Activated CD4-positive, alpha-beta T cell treated with anti-CD3 and anti-CD28 coated beads, Interleukin-10, Interleukin-2, amounts not matched to agents 100 ng/mL and 50 ng/mL, durations not matched to agents 16 hours and 8 hours (primary cell): ENCODE measurements around the gene KIRREL3.

Experiments
- DNase-seq: peaks from one replicate; pipeline ENCODE4 v3.0.0-alpha.2; 2020

KIRREL3 gene

GRCh38 chr11:126863294-126863997 lies 137.1 kb downstream of the KIRREL3 start:
- no peak for DNase-seq

DNA sequence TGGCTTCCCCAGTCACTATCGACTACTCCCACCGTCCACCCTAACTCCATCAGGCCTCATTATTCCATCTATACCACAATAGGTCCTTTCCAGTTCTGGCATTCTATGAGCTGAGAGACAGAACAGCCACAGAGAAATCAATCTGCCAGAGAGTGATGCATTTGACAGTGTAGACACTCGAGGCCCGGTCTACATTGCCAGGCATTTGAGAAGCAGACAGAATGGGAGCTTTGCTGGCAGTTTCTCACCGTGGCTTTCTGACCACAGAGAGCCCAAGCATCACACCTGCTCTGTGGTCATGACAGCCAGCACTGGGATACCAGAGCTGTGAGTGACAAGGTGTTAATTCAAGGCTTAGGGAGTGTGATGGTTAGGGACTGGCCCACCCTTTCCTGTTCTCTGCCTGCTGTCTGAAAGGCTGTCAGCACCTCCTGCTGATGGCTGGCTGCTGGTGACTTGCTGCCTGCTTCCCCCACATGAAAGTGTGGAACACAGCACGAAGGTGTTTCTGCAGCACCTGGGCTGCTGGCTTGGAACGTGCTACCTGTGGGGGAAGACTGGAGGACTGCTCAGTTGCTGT lies 137.8 kb downstream of the KIRREL3 start:
- no peak for DNase-seq

DNA sequence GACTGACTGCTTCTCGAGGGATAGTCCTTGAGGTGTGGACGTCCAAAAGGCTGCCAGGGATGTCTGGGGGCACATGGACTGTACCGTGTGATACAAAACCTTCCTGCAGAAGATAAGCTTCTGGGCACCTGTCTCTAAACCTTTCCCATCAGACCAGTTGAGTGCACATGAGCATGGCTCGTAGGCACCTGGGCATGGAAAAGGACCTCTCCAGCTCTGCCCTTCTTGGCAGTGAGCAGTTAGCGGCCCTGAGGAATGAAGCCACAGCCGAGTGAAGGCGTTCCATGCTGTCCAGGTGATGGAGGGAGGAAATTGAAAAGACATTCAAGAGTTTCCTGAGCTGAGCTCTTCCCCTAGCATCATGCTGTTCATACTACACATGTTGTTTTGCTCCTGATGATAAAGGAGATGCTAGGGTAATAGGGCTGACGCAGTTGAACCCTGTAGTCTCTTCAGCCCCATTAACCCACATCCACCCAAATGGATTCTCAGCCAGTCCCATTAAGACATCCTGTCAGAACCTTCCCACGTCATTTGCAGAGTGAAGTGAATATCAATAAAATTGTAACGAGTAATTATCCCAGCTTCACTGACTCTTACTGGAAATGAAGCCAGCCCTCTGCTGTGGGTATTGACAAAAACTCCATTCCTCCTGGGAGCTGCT lies 138.6 kb downstream of the KIRREL3 start:
- DNase-seq = no peak

- DNase-seq = no peak
These were observed 142.4 kb downstream of the KIRREL3 start for GRCh38 chr11:126857860-126858808.

GRCh38 chr11:126855536-126855935 lies 145.0 kb downstream of the KIRREL3 start:
- DNase-seq = no peak

DNA sequence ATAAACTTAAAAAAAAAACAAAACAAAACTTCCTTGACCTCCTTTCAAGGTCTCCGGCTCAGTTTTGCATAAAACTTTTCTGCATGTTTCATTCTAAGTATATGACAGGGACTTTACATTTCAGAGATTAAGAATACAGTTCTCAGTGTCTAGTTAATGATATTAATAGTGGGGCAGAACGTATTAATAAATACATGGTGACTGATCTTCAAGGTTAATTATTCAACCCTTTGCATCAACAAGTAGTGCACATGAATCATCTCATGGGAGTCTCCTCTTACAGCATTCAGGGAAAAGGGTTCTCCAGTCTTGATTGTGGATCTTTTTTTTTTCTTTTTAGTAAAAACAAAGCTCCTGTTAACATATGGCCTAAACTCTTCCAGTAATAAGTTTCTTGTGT lies 146.8 kb downstream of the KIRREL3 start:
- DNase-seq = no peak

DNA sequence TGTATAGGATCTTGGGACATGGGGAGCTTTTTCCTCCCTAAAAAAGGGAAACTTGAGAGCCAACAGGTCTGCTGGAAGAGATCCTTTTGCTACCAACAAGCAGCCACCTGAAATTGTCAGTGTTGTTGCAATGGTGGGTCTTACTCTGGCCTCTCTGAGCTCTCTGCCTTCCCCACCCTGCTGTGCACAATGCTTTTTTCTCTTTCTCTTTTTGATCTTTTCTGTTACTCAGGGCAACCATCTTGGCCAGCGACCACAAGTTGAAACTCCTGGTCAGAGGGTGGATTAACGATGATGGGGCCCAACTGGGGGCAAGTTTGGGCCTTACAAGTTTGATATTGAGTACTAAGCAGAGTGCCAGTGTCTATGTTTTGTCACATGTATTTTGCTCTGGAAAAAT lies 155.8 kb downstream of the KIRREL3 start:
- DNase-seq = no peak

- no peak for DNase-seq
These were observed 157.5 kb downstream of the KIRREL3 start for GRCh38 chr11:126843096-126843495.

- DNase-seq = no peak
These were observed 158.6 kb downstream of the KIRREL3 start for GRCh38 chr11:126841999-126842398.

- DNase-seq = no peak
These were observed 159.6 kb downstream of the KIRREL3 start for GRCh38 chr11:126840975-126841374.

DNA sequence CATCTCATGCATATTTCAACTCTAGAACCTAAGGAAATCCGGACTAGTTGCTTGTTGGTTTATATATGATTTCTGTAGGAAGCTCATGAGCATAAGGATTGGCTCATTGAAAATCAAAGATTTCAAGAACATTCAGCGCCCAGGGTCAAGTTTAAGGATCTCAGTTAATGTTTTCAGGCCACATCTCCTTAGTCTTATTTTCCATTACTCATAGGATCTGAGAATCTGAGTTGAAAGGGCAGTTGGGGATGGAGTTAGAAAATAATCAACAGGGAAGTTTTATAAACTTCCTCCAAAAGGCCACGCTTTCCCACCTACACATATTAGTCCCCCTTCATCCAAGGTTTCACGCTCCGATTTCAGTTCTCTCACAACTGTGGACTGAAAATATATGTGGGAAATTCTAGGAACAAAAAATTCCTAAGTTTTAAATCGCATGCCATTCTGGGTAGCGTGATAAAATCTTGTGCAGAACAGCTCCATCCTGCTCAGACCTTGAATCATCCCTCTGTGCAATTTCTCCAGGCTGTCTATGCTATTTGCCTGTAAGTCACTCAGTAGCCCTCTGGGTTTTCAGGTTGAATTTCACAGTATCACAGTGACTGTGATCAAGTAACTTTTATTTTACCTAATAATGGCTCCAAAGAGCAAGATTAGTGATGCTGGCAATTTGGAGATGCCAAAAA lies 160.2 kb downstream of the KIRREL3 start:
- no peak for DNase-seq

DNA sequence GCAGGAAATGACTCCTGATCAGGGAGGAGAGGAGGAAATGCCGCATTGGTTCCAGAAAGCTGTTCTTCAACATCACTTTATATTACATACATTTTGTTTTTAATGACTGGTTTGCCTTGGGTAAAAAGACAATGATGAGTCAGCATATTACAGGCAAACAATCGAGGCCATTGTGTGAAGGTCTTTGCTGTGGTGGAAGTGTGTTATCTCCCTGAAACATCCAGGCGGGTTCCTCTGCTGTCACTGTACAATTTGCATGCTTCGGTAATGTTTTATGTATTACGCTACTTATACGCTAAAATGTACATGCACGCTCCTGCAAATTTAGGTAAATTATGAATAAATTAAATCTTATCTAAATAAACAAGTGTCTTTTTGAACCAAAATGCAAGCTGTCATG lies 161.1 kb downstream of the KIRREL3 start:
- no peak for DNase-seq

GRCh38 chr11:126838779-126839178 lies 161.8 kb downstream of the KIRREL3 start:
- DNase-seq = no peak

GRCh38 chr11:126837581-126837980 lies 163.0 kb downstream of the KIRREL3 start:
- DNase-seq = no peak

DNA sequence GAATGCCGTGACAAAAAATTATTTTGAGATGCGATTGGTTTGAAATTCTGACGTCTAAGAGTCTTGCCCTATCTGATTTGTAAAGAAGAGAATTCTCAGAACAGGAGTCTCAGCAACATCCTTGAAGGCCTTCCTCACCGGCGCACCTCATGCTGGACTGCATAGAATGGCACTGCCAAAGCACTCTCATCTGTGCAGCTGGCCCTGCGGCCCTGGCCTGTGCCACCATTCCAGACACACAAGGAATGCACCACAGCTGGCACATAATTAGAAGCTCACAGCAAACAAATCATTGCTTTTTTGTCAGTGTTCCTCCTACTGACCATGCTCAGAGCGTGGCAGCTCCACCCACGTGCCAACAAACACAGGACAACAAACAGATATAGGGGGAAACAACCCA lies 166.0 kb downstream of the KIRREL3 start:
- no peak for DNase-seq

DNA sequence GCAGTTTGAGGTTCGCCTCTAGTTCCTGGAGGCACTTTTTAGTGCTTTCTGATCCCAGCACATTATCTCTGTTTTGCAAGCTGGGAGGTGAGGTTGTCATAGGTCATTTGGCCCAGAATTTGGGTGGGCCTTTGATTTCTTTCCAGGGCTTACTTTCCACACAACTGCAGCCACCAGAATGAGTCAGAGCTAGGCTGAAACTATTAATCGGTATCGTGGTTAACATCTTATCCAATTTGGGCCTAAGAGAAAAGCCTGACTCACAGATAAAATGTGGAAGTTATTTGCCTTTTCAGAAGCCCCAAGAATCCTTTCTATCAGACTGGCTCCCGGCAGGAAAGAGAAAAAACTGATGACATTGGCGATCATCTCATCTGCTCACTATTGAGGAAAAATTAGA lies 166.4 kb downstream of the KIRREL3 start:
- no peak for DNase-seq

- DNase-seq = no peak
These were observed 167.5 kb downstream of the KIRREL3 start for GRCh38 chr11:126833065-126833464.

- DNase-seq = no peak
These were observed 168.2 kb downstream of the KIRREL3 start for GRCh38 chr11:126832387-126832786.

DNA sequence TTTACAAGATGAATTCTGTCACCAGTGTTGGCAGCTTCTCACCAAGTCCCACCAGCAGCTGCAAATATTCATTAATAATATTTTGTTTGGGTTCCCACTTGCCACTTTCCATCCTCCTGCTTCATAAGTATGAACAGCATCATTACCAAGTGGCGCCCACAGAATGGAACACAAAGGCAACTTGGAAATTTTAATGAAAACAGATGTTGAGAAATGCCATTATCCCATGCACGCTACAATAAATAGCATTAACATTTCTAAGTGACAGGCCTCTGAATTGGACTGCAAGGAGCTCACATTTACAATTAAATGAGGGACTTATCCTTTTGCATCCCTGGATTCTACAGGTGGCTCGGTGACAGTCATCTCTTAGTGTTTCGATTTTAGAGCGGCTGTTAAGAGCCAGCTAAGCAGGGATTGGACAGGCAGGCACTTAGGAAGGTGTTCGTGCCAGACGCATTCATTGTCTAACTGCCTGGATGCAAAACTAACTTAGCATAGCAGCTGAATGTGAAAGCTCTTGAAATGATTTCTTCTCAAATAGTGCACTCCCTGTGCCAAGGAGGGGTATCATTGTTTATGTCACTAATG lies 170.3 kb downstream of the KIRREL3 start:
- no peak for DNase-seq

- DNase-seq = no peak
These were observed 170.9 kb downstream of the KIRREL3 start for GRCh38 chr11:126829716-126830115.

DNA sequence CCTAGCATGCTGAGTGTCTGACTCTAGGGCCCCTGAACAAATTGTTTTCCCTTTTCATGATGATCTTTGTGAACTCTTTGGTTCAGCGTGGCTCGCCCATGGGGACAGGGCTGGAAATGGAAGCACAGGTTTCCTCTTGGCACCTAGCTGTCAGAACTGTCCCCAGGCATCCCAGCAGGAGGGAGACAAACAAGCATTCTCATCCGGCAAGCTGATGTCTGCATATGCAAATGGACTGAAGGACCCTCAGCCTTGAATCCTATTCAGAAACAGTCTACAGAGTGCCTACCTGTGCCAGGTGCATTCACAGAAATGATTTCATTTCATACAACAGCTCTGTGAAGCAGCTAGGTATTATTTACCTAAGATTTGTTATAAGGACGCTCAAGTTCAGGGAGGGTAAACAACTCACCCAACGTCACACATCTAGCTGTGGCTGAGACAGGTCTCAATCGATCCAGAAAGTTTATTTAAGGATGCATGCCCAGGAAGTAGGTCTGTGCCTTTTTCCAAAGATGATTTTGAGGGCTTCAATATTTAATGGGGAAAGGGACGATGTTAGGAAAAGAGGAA lies 176.4 kb downstream of the KIRREL3 start:
- DNase-seq = no peak

GRCh38 chr11:126823274-126823673 lies 177.3 kb downstream of the KIRREL3 start:
- DNase-seq = no peak
